ENCODE results near the gene GRK4. TPM values are rescaled to one million over a fixed set of nuclear protein-coding genes. Genes with fewer than 3 reads are reported as not detected.
A peak's percentile ranks its signal among the peaks of the same experiment; 100 is the strongest.

Gene GRK4
- total RNA-seq, 4 donors from 2014 or later = 6.1 to 15.1 (median 9.3) TPM

GRCh38 chr4:2932321-2932950 lies 30.9 kb upstream of the GRK4 start:
- peaks cover 0 to 65% (median 37%) of the 10 kb centered on the region in 4 donors for H3K4me1 ChIP-seq
- peaks cover 0 to 65% (median 18%) of the 10 kb centered on the region in 3 donors for H3K36me3 ChIP-seq
- WGBS, 2 donors = 81 to 87% methylated on average over 15 to 17 of the region's 18 CpGs
- TF ChIP-seq EP300 (IDR thresholded peaks at IDR 0.05) (no peak), CTCF (IDR thresholded peaks at IDR 0.05) (no peak)
- no peaks in the 10 kb centered on the region for H3K9me3 ChIP-seq
- DNase-seq (ENCODE audit: low spot score in 2 of 2) = no peak
- H3K27me3 ChIP-seq = no peaks in the 10 kb centered on the region
- H3K27ac ChIP-seq = peak overlapping the region in 3 of 4 donors; percentile 89 to 95 (median 95)
- H3K4me3 ChIP-seq = no peak overlapping the region

GRCh38 chr4:2932951-2933565 lies 30.3 kb upstream of the GRK4 start:
- TF ChIP-seq POLR2A (IDR thresholded peaks at IDR 0.05) = no peak
- TF ChIP-seq CTCF (IDR thresholded peaks at IDR 0.05) = no peak
- no peak for TF ChIP-seq EP300 (IDR thresholded peaks at IDR 0.05)
- Histone ChIP-seq H3K4me3 (peak overlapping the region; percentile 67 to 92 (median 86)), H3K27me3 (no peaks in the 10 kb centered on the region), H3K27ac (peak overlapping the region; percentile 76 to 95 (median 92)), H3K36me3 (peaks cover 0 to 65% (median 14%) of the 10 kb centered on the region in 3 donors), H3K9me3 (no peaks in the 10 kb centered on the region), H3K4me1 (peaks cover 0 to 65% (median 37%) of the 10 kb centered on the region in 4 donors)
- 52 to 66% methylated on average over 14 of the region's 15 CpGs for WGBS, 2 donors
- no peak for DNase-seq (ENCODE audit: low spot score in 2 of 2)

GRCh38 chr4:2933566-2934076 lies 29.8 kb upstream of the GRK4 start:
- Histone ChIP-seq H3K36me3 (peaks cover 0 to 65% (median 11%) of the 10 kb centered on the region in 3 donors), H3K4me1 (peaks cover 0 to 61% (median 36%) of the 10 kb centered on the region in 4 donors), H3K27me3 (no peaks in the 10 kb centered on the region), H3K4me3 (peak overlapping the region; percentile 67 to 92 (median 86)), H3K27ac (peak overlapping the region; percentile 76 to 95 (median 92)), H3K9me3 (no peaks in the 10 kb centered on the region)
- DNase-seq (ENCODE audit: low spot score in 2 of 2) = no peak
- WGBS, 2 donors = 13 to 15% methylated on average over 24 of the region's 31 CpGs
- TF ChIP-seq CTCF (IDR thresholded peaks at IDR 0.05) (no peak), EP300 (IDR thresholded peaks at IDR 0.05) (no peak), POLR2A (IDR thresholded peaks at IDR 0.05) (no peak)

GRCh38 chr4:2934077-2934812 lies 29.1 kb upstream of the GRK4 start:
- Histone ChIP-seq H3K4me3 (peak overlapping the region; percentile 67 to 92 (median 86)), H3K27ac (peak overlapping the region; percentile 76 to 95 (median 92)), H3K27me3 (no peaks in the 10 kb centered on the region), H3K36me3 (peaks cover 0 to 65% (median 17%) of the 10 kb centered on the region in 3 donors), H3K4me1 (peaks cover 0 to 61% (median 36%) of the 10 kb centered on the region in 4 donors), H3K9me3 (no peaks in the 10 kb centered on the region)
- 0 to 2% methylated on average over 9 to 12 of the region's 93 CpGs for WGBS, 2 donors
- TF ChIP-seq CTCF (IDR thresholded peaks at IDR 0.05) = peak in 1 of 5 experiments; percentile 12
- no peak for TF ChIP-seq POLR2A (IDR thresholded peaks at IDR 0.05)
- TF ChIP-seq EP300 (IDR thresholded peaks at IDR 0.05) = peak in 1 of 2 donors; percentile 24
- peak; percentile 62 to 64 for DNase-seq (ENCODE audit: low spot score in 2 of 2)
